ENCODE data around the gene FBXW11. TPM values are rescaled to one million over a fixed set of nuclear protein-coding genes. Genes with fewer than 3 reads are reported as not detected.
"Not testable (repeated sequence)": the region's sequence is repeated elsewhere in the genome, so short reads cannot be mapped to it uniquely, and the experiment has no call there.

Gene FBXW11
- polyA plus RNA-seq, 1 experiment, result 77.1 TPM

DNA sequence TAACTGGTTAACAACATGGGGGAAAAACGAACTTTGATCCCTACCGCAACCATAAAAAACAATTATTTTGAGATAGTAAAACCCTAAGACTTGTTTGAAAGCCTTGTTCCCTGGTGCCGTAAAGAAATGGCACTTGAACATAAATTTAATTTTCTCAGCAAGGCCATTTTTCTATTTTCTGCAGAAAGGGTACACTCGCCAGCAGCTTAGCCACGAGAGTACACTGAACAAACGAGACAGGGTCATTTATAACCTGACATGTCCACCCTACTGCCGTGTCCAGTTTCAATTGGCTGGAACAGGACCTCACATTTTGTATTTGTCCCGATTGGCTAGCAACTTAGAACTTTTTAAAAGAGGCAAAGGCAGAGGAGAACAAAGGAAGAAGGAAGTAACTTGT, 26.8 kb downstream of the FBXW11 start:
- H3K9me3 ChIP-seq (ENCODE audit: control insufficient read depth, insufficient read depth, low read length), result peaks cover 5% of the 10 kb centered on the region
- H3K27ac ChIP-seq (ENCODE audit: low read depth, low read length), result no peak overlapping the region
- POLR2A ChIA-PET, result no interaction called here
- no peak overlapping the region for H3K4me3 ChIP-seq (ENCODE audit: low read depth, low read length)
- CTCF ChIA-PET, result no interaction called here
- no peaks in the 10 kb centered on the region for H3K27me3 ChIP-seq (ENCODE audit: control insufficient read depth, insufficient read depth, low read length)
- TF ChIP-seq, protein P1, sequence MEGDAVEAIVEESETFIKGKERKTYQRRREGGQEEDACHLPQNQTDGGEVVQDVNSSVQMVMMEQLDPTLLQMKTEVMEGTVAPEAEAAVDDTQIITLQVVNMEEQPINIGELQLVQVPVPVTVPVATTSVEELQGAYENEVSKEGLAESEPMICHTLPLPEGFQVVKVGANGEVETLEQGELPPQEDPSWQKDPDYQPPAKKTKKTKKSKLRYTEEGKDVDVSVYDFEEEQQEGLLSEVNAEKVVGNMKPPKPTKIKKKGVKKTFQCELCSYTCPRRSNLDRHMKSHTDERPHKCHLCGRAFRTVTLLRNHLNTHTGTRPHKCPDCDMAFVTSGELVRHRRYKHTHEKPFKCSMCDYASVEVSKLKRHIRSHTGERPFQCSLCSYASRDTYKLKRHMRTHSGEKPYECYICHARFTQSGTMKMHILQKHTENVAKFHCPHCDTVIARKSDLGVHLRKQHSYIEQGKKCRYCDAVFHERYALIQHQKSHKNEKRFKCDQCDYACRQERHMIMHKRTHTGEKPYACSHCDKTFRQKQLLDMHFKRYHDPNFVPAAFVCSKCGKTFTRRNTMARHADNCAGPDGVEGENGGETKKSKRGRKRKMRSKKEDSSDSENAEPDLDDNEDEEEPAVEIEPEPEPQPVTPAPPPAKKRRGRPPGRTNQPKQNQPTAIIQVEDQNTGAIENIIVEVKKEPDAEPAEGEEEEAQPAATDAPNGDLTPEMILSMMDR (IDR thresholded peaks at IDR 0.05; ENCODE audit: low read depth, low read length), result no peak
- no peak for DNase-seq (ENCODE audit: low read depth, low spot score)

DNA sequence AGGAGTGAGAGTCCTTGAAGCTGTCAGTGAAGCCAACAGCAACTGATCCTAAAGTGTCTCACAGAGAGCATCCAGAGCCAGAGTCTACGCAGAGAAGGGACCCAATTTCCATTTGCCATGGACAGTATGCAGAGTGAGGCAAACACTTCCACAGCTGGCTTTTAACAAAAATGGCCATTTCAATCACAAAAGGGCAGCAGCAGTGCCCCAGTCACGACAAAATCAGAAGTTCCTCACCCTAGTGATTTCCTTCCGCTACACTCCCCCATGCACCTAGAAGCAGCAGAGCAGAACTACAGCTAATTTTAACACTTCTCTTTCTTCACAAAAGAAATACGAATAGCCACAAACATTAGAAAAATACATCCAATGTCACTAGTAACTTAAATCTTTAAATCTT, 27.9 kb downstream of the FBXW11 start:
- CTCF ChIA-PET, result no interaction called here

DNA sequence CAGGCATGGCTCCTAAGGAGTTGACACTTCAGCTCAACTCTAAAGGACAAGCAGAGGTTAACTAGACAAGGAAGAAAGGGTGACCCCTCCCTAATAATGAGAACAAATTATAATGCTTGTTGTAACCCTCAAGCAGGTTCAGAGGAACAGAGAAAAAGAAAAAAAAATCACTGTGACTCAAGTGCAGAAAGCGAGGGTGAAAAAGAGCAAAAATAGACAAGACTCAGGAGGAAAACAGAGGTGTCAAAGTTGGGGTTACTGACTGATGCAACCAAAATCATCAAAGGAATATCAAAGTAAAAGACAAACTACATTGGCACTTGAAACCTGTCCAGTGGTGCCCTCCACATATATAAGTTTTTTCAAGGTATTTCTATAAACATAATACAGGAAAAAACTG, 28.4 kb downstream of the FBXW11 start:
- DNase-seq (ENCODE audit: low read depth, low spot score), result no peak
- H3K27ac ChIP-seq (ENCODE audit: low read depth, low read length), result no peak overlapping the region
- ChIA-PET CTCF (no interaction called here), POLR2A (no interaction called here)
- no peaks in the 10 kb centered on the region for H3K27me3 ChIP-seq (ENCODE audit: control insufficient read depth, insufficient read depth, low read length)
- peaks cover 5% of the 10 kb centered on the region for H3K9me3 ChIP-seq (ENCODE audit: control insufficient read depth, insufficient read depth, low read length)
- H3K4me3 ChIP-seq (ENCODE audit: low read depth, low read length), result no peak overlapping the region
- TF ChIP-seq, protein P1 (IDR thresholded peaks at IDR 0.05; ENCODE audit: low read depth, low read length), result no peak

More for the DNA sequence above, 27.9 kb downstream of the FBXW11 start:
- H3K27me3 ChIP-seq (ENCODE audit: control insufficient read depth, insufficient read depth, low read length), result no peaks in the 10 kb centered on the region
- no peak overlapping the region for H3K4me3 ChIP-seq (ENCODE audit: low read depth, low read length)
- TF ChIP-seq, protein P1 (IDR thresholded peaks at IDR 0.05; ENCODE audit: low read depth, low read length), result no peak
- H3K9me3 ChIP-seq (ENCODE audit: control insufficient read depth, insufficient read depth, low read length), result peaks cover 5% of the 10 kb centered on the region
- POLR2A ChIA-PET, result no interaction called here
- no peak overlapping the region for H3K27ac ChIP-seq (ENCODE audit: low read depth, low read length)
- DNase-seq (ENCODE audit: low read depth, low spot score), result no peak

DNA sequence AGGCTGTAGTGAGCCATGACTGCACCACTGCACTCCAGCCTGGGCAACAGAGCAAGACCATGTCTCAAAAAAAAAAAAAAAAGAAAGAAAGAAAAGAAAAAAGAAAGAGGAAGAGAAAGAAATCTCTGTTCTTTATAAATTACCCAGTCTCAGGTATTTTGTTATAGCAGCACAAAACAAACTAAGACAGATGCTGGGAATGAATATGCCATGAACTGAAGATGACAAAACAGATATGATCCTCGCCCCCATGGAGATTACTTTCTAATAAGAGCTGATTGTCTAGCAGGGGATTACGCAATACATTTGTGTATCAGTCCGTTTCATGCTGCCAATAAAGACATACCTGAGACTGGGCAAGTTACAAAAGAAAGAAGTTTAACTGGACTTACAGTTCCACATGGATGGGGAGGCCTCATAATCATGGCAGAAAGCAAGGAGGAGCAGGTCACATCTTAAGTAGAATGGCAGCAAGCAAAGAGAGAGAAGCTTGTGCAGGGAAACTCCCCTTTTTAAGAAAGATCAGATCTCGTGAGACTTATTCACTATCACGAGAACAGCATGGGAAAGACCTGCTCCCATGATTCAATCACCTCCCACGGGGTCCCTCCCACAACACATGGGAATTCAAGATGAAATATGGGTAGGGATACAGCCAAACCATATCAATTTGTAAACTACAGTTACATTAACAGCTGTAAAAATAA, 29.0 kb downstream of the FBXW11 start:
- H3K27ac ChIP-seq (ENCODE audit: low read depth, low read length); H3K4me3 ChIP-seq (ENCODE audit: low read depth, low read length); H3K27me3 ChIP-seq (ENCODE audit: control insufficient read depth, insufficient read depth, low read length); H3K9me3 ChIP-seq (ENCODE audit: control insufficient read depth, insufficient read depth, low read length); CTCF ChIA-PET; DNase-seq (ENCODE audit: low read depth, low spot score): not testable (repeated sequence)
- POLR2A ChIA-PET, result interaction anchor here (0.7 kb wide), 1 partner anchor 14 kb away, joined by 3 read pairs; no protein-coding TSS in a partner anchor

DNA sequence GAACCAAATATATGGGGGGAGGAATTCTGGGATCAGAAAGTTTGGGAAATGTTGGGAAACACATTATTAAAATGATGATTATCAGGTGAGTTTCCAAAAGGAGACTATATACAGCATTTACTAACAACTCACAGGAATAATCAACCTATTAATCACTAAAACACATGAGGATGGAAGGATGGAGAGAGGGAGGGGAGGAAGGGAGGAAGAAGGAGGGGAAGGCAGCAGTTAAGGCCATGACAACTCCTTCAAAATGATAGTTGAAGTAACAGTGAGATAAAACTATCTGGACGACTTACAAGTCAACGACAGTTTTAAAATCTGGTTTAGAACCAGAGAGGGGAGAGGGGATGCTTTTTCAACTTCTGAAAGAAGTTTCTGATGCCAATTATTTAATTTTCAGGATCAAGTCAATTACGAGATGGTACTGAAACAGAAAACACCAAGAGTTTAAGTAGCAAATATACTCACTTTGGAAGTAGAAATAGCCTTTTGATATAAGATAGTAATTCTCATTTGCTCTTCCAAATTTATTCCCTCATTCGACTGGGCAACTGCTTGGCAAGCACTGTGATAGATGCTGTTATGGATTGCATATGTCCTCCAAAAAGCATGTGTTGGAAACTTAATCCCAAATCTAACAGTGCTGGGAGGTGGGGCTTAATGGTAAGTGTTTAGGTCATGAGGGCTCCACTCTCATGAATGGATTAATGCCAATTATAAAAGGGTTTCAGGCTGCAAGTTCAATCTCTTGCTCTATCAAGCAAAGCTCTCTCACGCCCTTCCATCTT, 30.4 kb downstream of the FBXW11 start:
- no peaks in the 10 kb centered on the region for H3K27me3 ChIP-seq (ENCODE audit: control insufficient read depth, insufficient read depth, low read length)
- CTCF ChIA-PET, result no interaction called here
- no peak overlapping the region for H3K27ac ChIP-seq (ENCODE audit: low read depth, low read length)
- no peak for DNase-seq (ENCODE audit: low read depth, low spot score)
- TF ChIP-seq, protein P1 (IDR thresholded peaks at IDR 0.05; ENCODE audit: low read depth, low read length), result no peak
- H3K4me3 ChIP-seq (ENCODE audit: low read depth, low read length), result no peak overlapping the region
- POLR2A ChIA-PET, result no interaction called here
- H3K9me3 ChIP-seq (ENCODE audit: control insufficient read depth, insufficient read depth, low read length), result peaks cover 5% of the 10 kb centered on the region

Data from AG04450 (cell line).